ENCODE measurements around the gene CLCN2.

- TF ChIP-seq, protein P1, sequence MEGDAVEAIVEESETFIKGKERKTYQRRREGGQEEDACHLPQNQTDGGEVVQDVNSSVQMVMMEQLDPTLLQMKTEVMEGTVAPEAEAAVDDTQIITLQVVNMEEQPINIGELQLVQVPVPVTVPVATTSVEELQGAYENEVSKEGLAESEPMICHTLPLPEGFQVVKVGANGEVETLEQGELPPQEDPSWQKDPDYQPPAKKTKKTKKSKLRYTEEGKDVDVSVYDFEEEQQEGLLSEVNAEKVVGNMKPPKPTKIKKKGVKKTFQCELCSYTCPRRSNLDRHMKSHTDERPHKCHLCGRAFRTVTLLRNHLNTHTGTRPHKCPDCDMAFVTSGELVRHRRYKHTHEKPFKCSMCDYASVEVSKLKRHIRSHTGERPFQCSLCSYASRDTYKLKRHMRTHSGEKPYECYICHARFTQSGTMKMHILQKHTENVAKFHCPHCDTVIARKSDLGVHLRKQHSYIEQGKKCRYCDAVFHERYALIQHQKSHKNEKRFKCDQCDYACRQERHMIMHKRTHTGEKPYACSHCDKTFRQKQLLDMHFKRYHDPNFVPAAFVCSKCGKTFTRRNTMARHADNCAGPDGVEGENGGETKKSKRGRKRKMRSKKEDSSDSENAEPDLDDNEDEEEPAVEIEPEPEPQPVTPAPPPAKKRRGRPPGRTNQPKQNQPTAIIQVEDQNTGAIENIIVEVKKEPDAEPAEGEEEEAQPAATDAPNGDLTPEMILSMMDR (IDR thresholded peaks at IDR 0.05; ENCODE audit: insufficient read depth, low read length, poor library complexity, severe bottlenecking) = no peak
- TF ChIP-seq EZH2phosphoT487 (conservative IDR thresholded peaks at IDR 0.05; ENCODE audit: low read length) = no peak
Observed at GRCh38 chr3:184377374-184377773, 16.0 kb upstream of the CLCN2 start.

Data from SU-DHL-6 (cell line).